Measurements from ENCODE around the gene CYP8B1.

CYP8B1 gene

DNA sequence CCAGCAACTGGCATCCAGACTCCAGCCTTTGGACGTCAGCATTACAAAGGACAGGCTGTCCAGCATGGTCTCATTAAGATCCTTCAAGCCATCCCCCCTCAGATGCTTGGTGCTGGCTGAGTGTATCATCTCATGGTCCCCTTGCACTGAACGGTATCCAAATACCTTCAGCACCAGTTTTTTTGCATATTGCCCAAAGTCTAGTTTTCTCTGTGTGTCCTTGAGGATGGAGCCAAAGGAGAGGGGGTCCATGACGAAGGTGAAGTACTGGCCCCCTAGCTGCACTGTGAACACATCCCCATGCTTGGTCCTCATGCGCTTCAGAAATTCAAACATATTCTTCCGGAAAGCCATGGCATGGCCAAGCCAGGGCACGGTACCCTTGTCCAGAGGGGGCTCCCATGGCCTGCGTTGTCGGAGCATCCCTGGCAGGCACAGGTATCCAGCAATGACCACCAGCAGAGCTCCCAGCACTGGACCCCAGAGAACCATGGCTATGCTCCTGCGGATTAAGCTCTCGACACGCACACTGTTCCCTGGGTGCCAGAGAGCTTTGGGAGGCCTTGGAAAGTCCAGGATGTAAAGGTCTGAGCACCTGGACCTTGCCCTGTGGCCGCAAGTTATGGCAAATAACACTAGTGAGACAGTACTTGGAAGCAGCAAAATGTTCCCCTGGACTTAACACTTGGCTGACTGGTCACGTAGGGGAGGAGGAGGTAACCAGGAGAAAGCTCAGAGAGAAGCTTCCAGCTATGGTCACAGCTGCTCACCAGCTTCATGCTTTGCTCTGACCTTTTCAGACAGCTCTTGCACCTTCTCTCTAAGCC lies at the start of gene CYP8B1:
Gene CYP8B1, minus strand, starts transcription at position 555 of the 827 bp plus-strand sequence. Its CDS starts 63 bp downstream, at position 492.
- no peak for FAIRE-seq

- no peak for FAIRE-seq
Observed at GRCh38 chr3:42923606-42924005, 47.9 kb upstream of the CYP8B1 start.

GRCh38 chr3:42914771-42915515 lies 39.3 kb upstream of the CYP8B1 start:
- no peak for FAIRE-seq

DNA sequence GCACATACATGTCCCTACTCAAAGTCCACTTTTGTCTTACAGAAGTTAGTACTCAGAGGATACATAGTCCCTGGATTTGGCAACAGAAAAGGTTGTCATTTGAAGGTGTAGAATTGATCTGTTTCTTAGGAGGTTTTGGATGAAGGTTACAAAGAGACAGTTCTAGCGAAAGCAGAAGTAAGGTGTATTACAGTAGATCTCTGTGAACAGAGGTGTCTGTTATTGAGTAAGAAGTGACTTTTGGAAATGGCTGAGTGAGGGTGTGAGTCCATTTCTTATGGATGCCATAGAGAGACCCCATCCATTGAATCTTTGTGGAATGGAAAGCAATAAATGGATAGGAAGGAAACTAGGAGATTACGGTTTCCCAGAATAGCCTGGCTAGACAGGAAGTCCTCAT lies 35.9 kb upstream of the CYP8B1 start:
- FAIRE-seq, result no peak

DNA sequence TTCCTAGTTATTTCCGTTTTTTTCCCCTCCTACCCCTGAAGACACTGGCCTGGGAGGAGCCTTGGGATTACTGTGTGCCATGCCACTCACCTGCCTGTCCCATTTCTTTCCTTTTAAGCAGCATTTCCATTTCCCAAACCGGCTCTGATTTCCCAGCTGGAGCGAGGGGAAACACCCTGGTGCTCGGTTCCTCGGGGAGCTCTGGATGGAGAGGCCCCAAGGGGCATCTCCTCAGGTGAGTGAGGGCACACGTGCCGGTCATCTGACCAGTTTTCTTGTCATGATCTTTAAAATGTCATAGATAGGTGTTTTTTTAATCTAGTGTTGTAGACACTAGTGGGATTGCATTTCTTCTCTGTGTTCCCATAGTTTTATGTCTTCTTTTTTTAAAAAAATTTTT lies 33.0 kb upstream of the CYP8B1 start:
- FAIRE-seq, result no peak

DNA sequence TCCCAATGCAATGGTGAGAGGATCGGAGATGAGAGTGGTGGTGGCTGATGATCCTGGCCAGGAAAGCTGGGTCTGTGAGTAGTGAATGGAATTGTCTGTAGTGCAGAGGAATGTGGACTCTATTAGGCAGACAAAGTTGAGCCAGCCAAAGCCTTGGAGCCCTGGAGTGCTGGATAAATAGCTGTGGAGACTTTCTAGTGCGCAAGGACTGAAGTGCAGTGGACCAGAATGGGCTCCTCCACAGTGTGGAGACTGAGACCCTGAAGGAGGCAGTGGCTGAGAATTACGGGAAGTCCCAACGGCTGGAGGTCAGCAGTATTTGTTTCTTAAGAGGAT lies 31.1 kb upstream of the CYP8B1 start:
- FAIRE-seq, result no peak

DNA sequence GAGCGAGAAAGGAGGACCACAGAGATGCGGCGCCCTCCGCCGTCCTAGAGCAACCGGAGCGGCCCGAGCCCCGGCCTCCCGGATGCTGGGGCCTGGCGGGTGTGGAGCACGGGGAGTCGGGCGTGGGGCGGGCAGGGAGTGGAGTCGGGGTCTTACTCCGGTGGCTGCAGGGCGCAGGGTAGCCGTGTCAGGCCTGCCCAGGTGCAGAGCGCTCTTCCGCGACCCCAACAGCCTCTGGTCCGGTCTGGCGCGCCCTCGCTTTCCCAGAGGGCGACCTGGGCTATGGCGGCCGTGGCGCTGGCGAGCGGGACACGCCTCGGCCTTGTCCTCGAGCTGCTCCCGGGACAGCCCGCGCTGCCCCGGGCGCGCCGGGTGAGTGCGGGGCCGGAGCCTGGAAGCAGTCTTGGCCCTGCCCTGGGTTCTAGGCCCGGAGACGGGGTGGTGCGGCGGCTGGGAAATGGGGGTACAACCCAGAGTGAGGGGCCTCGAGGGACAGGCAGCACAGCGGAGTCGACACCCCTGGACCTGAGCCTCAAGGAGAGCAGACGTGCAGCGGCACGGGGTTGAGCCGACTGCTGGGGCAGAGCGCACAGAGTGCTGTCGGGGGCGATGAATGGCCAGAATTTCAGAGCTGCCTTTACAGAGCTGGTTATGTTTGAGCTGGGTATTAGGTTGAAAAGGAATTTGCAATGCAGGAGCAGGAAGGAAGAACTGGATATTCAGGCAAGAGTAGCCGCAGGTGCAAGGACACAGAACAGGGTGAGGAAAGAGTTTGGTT lies 30.6 kb upstream of the CYP8B1 start, which contains the start of gene ZNF662:
Gene ZNF662, plus strand, starts transcription at position 73 of the 778 bp plus-strand sequence. CDS start 1,973 bp downstream, outside the sequence.
- FAIRE-seq, result no peak

GRCh38 chr3:42905740-42906069 lies 30.0 kb upstream of the CYP8B1 start:
- no peak for FAIRE-seq

DNA sequence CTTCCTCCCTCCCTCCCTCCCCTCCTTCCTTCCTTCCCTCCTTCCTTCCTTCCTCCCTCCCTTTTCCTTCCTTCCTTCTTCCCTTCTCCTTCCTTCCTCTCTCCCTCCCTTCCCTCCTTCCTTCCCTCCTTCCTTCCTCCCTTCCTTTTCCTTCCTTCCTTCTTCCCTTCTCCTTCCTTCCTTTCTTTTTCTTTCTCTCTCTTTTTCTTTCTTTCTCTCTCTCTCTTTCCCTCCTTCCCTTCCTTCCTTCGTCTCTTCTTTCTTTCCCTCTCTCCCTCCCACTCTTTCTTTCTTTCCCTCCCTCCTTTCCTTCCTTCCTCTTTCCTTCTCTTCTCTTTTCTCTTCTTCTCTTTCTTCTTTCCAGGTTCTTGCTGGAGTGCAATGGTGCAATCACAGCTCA lies 28.4 kb upstream of the CYP8B1 start:
- no peak for FAIRE-seq

GRCh38 chr3:42902257-42902656 lies 26.6 kb upstream of the CYP8B1 start:
- FAIRE-seq, result no peak

DNA sequence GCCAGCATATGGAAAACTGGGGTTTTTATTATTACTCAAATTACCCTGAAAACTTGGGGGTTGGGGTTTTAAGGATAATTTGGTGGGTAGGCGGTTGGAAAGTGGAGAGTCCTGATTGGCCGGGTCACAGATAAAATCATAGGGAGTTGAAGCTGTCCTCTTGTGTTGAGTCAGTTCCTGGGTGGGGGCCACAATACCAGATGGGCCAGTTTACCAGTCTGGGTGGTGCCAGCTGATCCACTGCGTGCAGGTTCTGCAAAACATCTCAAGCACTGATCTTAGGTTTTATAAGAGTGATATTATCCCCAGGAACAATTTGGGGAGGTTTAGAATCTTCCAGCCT lies 25.4 kb upstream of the CYP8B1 start:
- FAIRE-seq, result no peak

- FAIRE-seq, result no peak
Observed at GRCh38 chr3:42900226-42901072, 24.8 kb upstream of the CYP8B1 start.

DNA sequence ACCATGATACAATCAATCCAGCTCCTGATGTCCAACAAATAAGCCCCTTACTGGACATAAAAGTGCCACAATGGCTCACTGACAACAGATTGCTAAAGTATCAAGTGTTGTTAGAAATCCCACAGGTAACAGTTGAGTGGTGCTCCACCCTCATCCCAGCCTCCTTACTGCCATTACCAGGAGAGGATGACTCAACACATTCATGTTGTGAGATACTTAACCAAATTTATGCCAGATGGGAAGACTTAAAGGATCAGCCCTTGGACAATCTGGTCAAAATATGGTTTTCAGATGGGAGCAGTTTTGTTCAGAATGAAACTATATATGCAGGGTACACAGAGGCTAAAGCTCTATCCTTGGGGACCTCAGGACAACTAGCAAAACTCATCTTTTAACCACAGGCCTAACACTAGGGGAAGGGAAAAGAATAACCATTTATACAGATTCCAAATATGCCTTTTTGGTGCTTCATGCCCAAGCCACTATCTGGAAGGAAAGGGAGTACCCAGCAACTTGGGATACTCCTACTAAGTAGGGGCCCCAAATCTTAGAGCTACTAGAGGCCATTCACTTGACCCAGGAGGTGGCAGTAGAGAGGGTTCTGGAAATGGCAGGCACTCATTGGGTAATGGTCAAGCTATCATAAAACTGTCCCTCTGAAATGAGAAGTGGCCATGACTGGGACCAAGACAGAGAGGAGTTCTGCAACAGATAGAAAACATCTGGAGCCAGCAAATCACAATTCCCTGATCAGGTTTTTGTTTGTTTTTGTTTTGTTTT lies 23.4 kb upstream of the CYP8B1 start:
- FAIRE-seq, result no peak

DNA sequence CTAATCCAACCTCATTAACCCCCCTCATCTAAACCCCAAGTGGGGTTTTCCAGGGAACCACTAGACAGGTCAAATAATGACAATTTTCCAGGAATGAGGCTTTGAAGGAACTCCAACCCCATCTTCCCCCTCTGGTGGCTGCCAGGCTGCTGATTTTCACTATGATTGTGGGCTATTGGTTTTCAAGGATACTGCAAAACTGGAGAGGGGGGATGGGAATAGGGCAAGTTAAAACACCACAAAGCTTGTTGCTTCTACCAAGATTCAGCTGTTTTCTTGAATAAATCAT lies 19.8 kb upstream of the CYP8B1 start:
- FAIRE-seq, result no peak

DNA sequence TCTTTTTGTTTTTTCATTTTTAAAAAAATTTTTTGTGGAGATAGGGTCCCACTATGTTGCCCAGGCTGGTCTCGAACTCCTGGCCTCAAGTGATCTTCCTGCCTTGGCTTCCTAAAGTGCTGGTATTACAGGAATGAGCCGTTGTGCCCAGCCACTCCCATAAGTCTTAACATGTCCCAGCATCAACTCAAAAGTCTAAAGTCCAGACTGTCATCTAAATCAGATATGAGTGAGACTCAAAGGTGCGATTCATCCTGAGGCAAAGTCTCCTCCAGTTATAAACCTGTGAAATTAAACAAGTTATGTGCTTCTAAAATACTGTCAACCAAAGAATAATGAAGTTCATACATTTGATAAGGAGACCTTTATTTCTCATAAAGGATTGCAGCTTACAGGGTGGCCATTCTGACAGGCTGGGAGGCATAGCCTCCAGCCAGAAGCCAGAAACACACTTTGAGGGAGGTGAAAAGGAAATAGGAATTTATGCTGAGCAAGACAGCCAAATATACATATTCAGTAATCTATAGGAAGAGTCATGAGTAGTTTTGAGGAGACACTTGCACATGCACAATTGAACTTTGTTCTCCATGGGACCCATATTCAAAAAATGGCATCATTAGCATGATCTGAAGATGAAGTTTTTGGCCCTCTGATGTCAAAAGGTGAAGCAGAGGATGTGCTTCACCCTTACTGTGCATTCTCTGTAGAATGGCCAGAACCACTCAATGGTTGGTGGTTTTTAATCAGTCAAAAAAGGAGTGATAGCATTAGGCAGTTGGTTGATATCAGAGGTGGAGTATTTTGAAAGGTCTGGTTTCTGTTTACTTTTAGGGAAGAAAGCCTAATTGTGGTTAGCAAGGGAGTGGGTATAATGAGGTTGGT lies 19.3 kb upstream of the CYP8B1 start:
- no peak for FAIRE-seq

DNA sequence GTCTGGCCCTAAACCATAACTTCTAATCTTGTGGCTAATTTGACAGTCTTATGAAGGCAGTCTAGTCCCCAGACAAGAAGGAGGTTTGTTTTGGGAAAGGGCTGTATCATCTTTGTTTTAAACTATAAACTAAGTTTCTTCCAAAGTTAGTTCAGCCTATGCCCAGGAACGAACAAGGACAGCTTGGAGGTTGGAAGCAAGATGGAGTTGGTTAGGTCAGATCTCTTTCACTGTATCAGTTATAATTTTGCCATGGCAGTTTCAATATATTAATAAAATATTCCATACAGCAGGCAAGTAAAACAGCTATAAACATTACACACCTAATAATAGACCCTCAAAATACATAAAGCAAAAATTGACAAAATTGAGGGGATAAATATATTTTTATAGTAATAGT lies 17.1 kb upstream of the CYP8B1 start:
- no peak for FAIRE-seq

- no peak for FAIRE-seq
Observed at GRCh38 chr3:42892169-42892568, 16.5 kb upstream of the CYP8B1 start.

DNA sequence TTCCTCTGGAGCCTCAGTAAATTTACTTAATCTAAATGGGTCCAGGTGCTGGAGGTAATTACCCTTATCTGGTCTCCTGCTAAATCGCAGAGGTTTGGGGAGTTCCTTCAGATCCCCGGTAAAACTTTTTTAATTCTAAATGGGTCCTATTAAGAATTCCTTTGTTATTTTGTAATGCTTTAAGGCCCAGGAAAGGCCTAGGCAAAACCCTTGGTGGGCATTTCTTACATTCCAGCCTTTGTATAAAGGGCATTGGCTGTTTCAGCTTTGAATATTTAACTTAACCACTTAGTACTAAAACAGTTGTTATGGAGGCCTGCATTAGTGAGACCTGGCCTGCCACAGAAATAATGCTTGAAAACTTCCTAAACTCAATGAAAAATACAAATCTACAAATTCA lies 15.4 kb upstream of the CYP8B1 start:
- FAIRE-seq, result no peak

DNA sequence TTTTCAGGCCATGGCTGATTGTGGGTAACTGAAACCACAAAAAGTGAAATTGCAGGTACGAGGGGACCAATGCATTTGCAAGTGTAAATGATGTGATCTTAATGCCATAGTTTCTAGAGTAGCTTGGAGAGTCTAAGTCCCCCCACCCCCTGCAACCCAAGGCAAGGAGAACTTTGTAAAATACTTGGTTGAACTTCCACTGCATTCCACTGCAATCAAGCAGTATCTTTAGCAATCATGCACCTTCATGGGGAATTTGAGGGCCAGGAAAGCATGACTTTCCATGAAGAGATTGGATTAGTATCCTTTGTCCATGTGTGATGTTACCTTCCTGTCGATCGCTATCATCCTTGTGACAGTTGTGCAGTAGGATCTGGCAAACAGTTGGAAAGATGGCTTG lies 11.4 kb upstream of the CYP8B1 start:
- no peak for FAIRE-seq

- no peak for FAIRE-seq
Observed at GRCh38 chr3:42886294-42886822, 10.7 kb upstream of the CYP8B1 start.

- FAIRE-seq, result no peak
Observed at GRCh38 chr3:42884324-42884723, 8.6 kb upstream of the CYP8B1 start.

All from islet of Langerhans (tissue), 1 donor.